ENCODE data around the gene SMARCC2.

- TF ChIP-seq CTCF (IDR thresholded peaks at IDR 0.05; ENCODE audit: low read length) (no peak), EZH2phosphoT487 (IDR thresholded peaks at IDR 0.05; ENCODE audit: low read length) (no peak), EZH2 (optimal IDR thresholded peaks at IDR 0.05; ENCODE audit: low read depth, low read length) (no peak)
These were observed 36.3 kb downstream of the SMARCC2 start for GRCh38 chr12:56152756-56153677.

Data from MM.1S (cell line).